Breast epithelium (tissue), 3 donors: ENCODE data around the gene PLOD2.

Source experiments
- POLR2A ChIP-seq: fragments of 450-650 bp; IDR thresholded peaks from one replicate; pipeline ENCODE4 v1.6.1; 2016; ENCODE audit warnings: antibody characterized with exemption, mild to moderate bottlenecking, moderate library complexity
- POLR2AphosphoS5 ChIP-seq, 3 donors: sonication (generic); formaldehyde crosslinking; IDR thresholded peaks; one replicate each; pipeline ENCODE4 v1.6.1; 2017; ENCODE audit warnings: antibody characterized with exemption in 3 of 3
- TF ChIP-seq, protein P1 (sequence below), 3 donors: fragments of 450-650 bp; IDR thresholded peaks; one replicate each; pipeline ENCODE4 v1.5.1; 2016 to 2017; ENCODE audit warnings: antibody characterized with exemption in 3 of 3, mild to moderate bottlenecking in 3 of 3, moderate library complexity in 3 of 3

DNA sequence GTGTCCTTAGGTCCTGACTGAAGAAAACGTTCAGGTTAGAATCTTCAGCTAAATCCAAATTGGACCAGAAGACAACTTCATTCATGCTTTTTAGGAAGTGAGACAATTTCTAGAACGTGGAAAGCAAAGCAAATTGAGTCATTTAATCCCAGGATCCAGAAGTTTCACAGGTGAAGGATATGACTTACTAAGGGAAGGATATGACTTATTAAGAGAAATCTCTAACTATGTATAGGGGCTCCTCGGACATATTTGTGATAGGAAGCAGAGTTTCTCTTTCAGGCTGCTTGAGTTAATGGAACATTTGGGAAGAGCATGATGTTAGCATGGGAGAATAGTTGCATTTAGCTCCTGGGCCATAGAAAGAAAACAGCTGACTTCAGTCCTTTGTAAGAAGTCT, 16.1 kb upstream of the PLOD2 start:
- TF ChIP-seq, protein P1, sequence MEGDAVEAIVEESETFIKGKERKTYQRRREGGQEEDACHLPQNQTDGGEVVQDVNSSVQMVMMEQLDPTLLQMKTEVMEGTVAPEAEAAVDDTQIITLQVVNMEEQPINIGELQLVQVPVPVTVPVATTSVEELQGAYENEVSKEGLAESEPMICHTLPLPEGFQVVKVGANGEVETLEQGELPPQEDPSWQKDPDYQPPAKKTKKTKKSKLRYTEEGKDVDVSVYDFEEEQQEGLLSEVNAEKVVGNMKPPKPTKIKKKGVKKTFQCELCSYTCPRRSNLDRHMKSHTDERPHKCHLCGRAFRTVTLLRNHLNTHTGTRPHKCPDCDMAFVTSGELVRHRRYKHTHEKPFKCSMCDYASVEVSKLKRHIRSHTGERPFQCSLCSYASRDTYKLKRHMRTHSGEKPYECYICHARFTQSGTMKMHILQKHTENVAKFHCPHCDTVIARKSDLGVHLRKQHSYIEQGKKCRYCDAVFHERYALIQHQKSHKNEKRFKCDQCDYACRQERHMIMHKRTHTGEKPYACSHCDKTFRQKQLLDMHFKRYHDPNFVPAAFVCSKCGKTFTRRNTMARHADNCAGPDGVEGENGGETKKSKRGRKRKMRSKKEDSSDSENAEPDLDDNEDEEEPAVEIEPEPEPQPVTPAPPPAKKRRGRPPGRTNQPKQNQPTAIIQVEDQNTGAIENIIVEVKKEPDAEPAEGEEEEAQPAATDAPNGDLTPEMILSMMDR (IDR thresholded peaks at IDR 0.05) = no peak
- TF ChIP-seq POLR2AphosphoS5 (IDR thresholded peaks at IDR 0.05) (no peak), POLR2A (no peak)
